HL-60 (cell line): Measurements from ENCODE around the gene ELOVL6.

Experiments used
- CTCF ChIP-seq: IDR thresholded peaks from one replicate; pipeline ENCODE4 v1.5.1; 2011; ENCODE audit warnings: low read length, control low read depth, inconsistent platforms; ENCODE audit not compliant: insufficient read depth
- GABPA ChIP-seq: IDR thresholded peaks from 2 replicates; pipeline ENCODE4 v1.6.1; 2012; ENCODE audit warnings: low read depth
- POLR2AphosphoS5 ChIP-seq: IDR thresholded peaks from 2 replicates; pipeline ENCODE4 v1.6.1; 2012; ENCODE audit warnings: low read depth
- REST ChIP-seq: IDR thresholded peaks from 2 replicates; pipeline ENCODE4 v1.6.1; 2012; ENCODE audit warnings: low read depth; ENCODE audit not compliant: insufficient replicate concordance
- SPI1 ChIP-seq: IDR thresholded peaks from 2 replicates; pipeline ENCODE4 v1.6.1; 2012; ENCODE audit warnings: low read depth, mild to moderate bottlenecking, borderline replicate concordance

DNA sequence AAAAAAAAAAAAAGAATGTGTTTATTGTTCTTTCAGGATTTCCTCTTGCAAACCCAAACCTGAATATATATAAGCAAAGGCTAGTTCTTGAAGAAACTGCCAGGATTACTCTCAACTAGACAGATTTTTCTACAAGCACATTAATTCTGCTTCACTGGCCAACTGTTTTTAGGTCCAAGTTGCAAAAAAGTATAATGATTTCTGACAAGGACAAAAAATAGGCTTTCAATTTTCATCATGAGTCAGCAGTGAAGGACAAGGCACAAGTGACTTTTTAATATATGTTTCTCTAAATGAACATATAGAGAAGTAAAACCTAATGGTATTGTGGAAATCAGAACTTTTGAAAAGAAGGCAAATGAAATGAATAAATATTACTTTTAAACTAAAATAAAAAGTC lies 73.7 kb downstream of the ELOVL6 start:
- TF ChIP-seq CTCF: no peak
- TF ChIP-seq POLR2AphosphoS5: no peak
- no peak for TF ChIP-seq REST
- no peak for TF ChIP-seq GABPA
- no peak for TF ChIP-seq SPI1
